HepG2 (cell line): ENCODE data around the gene SERTAD2. TPM values are rescaled to one million over a fixed set of nuclear protein-coding genes. Genes with fewer than 3 reads are reported as not detected.

Source experiments
- ATAC-seq: fragments of 200-7000 bp; cut with Tn5 transposase; 3 replicates; pipeline ENCODE4 v1.9.1; 2020; ENCODE audit warnings: mild to moderate bottlenecking, moderate library complexity
- BruUV-seq: library from RNA; stranded (reverse); fragments of 400-500 nt; replicated peaks from 2 replicates; lab custom pipeline; 2021; lab: Mats Ljungman, UMichigan
- CTCF ChIA-PET: fragments of 300-600 bp; formaldehyde crosslinking; extraction: SDS; loops from one replicate; lab custom pipeline; 2021; ENCODE audit warnings: low total read pairs, inconsistent platforms, low intra/inter-chr PET ratio; lab: Yijun Ruan, JAX
- POLR2A ChIA-PET: fragments of 350-600 bp; sonication (Branson Sonifier 250); formaldehyde crosslinking; loops from one replicate; lab custom pipeline; 2020; ENCODE audit warnings: antibody characterized with exemption, inconsistent platforms; lab: Yijun Ruan, JAX
- DNase-seq: peaks from one replicate; pipeline ENCODE4 v3.0.0-alpha.2; 2015; ENCODE audit warnings: low spot score
- FAIRE-seq: peaks from 3 replicates; lab custom pipeline; 2011; peaks lifted over from hg19 to GRCh38; lab: Jason Lieb, UNC
- H2AFZ ChIP-seq: one replicate; pipeline ENCODE4 v1.6.1; 2011; ENCODE audit warnings: low read length, inconsistent platforms
- H3K27ac ChIP-seq: fragments of 300-600 bp; 3 replicates; pipeline ENCODE4 v1.8.0; 2011; ENCODE audit warnings: mixed run types, mild to moderate bottlenecking, mixed read lengths, low read length, inconsistent platforms; ENCODE audit not compliant: insufficient read depth; ENCODE audit errors: extremely low read length
- H3K27me3 ChIP-seq, 2 experiments: fragments of 200-600 bp in 1 of 2; 2 replicates in 1 of 2; 3 replicates in 1 of 2; pipeline versions ENCODE4 v1.6.0 to v1.8.0; 2011; ENCODE audit warnings: low read length in 2 of 2, mild to moderate bottlenecking in 2 of 2, moderate library complexity in 2 of 2, inconsistent platforms in 1 of 2; ENCODE audit not compliant: insufficient read depth in 2 of 2, control insufficient read depth in 1 of 2
- H3K36me3 ChIP-seq, 2 experiments: fragments of 200-600 bp in 1 of 2; replicated peaks in 1 of 2; 2 replicates in 1 of 2; 3 replicates in 1 of 2; pipeline versions ENCODE4 v1.5.1 to v1.8.0; 2011; ENCODE audit warnings: low read length in 2 of 2, inconsistent platforms in 1 of 2; ENCODE audit not compliant: insufficient read depth in 2 of 2, control insufficient read depth in 1 of 2
- H3K4me1 ChIP-seq: 2 replicates; pipeline ENCODE4 v1.5.1; 2012; ENCODE audit warnings: low read length, inconsistent platforms; ENCODE audit not compliant: insufficient read depth
- H3K4me2 ChIP-seq: 2 replicates; pipeline ENCODE4 v1.6.0; 2011; ENCODE audit warnings: low read depth, low read length, inconsistent platforms
- H3K4me3 ChIP-seq, 3 experiments: fragments of 200-600 bp in 1 of 3; sonication (generic), shearing (Covaris generic) in 1 of 3; replicated peaks in 1 of 3; 2 replicates each; pipeline ENCODE4 v1.5.1; 2011 to 2016; ENCODE audit warnings: low read length in 3 of 3, inconsistent platforms in 2 of 3, low read depth in 2 of 3, mild to moderate bottlenecking in 2 of 3, control low read depth in 1 of 3, mixed read lengths in 1 of 3; ENCODE audit not compliant: insufficient read depth in 1 of 3
- H3K79me2 ChIP-seq: one replicate; pipeline ENCODE4 v1.6.1; 2011; ENCODE audit warnings: low read length, inconsistent platforms; ENCODE audit not compliant: insufficient read depth
- H3K9ac ChIP-seq: 2 replicates; pipeline ENCODE4 v1.6.0; 2011; ENCODE audit warnings: mild to moderate bottlenecking, low read depth, low read length, inconsistent platforms; ENCODE audit not compliant: insufficient read depth
- H3K9me3 ChIP-seq: 2 replicates; pipeline ENCODE4 v1.5.1; 2012; ENCODE audit warnings: mild to moderate bottlenecking, low read length
- H4K20me1 ChIP-seq: 2 replicates; pipeline ENCODE4 v1.6.0; 2011; ENCODE audit warnings: inconsistent platforms, mild to moderate bottlenecking, low read length, moderate library complexity; ENCODE audit not compliant: insufficient read depth
- ARID4A ChIP-seq: sonication (generic); formaldehyde crosslinking; IDR thresholded peaks from 2 replicates; pipeline ENCODE4 v1.5.0; 2020; ENCODE audit warnings: mild to moderate bottlenecking, missing genetic modification reagents, borderline replicate concordance
- CSRNP2 ChIP-seq: sonication (generic); formaldehyde crosslinking; conservative IDR thresholded peaks from 2 replicates; pipeline ENCODE4 v1.8.0; 2022; ENCODE audit warnings: low read depth, missing genetic modification reagents
- FOXO4 ChIP-seq: sonication (generic); formaldehyde crosslinking; conservative IDR thresholded peaks from 2 replicates; pipeline ENCODE4 v1.8.1; 2023; ENCODE audit warnings: missing genetic modification reagents
- FOXP4 ChIP-seq: sonication (generic); formaldehyde crosslinking; IDR thresholded peaks from 2 replicates; pipeline ENCODE4 v1.4.0; 2020; ENCODE audit warnings: missing genetic modification reagents
- HNRNPK ChIP-seq: fragments of 200-400 bp; formaldehyde crosslinking; IDR thresholded peaks from 2 replicates; pipeline ENCODE4 v1.6.1; 2018; ENCODE audit warnings: low read length, low read depth, moderate library complexity, mild to moderate bottlenecking; ENCODE audit not compliant: poor library complexity, severe bottlenecking
- ZC3H4 ChIP-seq: sonication (generic); formaldehyde crosslinking; IDR thresholded peaks from 2 replicates; pipeline ENCODE4 v1.4.0; 2020; ENCODE audit warnings: missing genetic modification reagents, borderline replicate concordance
- ZNF20 ChIP-seq: sonication (generic); formaldehyde crosslinking; IDR thresholded peaks from 2 replicates; pipeline ENCODE4 v1.4.0; 2020; ENCODE audit warnings: mild to moderate bottlenecking, moderate library complexity, missing genetic modification reagents
- ZUFSP ChIP-seq: sonication (generic); formaldehyde crosslinking; IDR thresholded peaks from 2 replicates; pipeline ENCODE4 v1.9.0; 2021; ENCODE audit warnings: missing genetic modification reagents, mild to moderate bottlenecking, borderline replicate concordance
- WGBS: methylation state at CpG from one replicate; pipeline ENCODE4 v1.1.6; 2017; ENCODE audit warnings: low lambda C conversion rate; 5-methylcytosine and 5-hydroxymethylcytosine counted together
- in situ Hi-C: cut with HindIII; loops from 2 replicates; pipeline ENCODE4 v1.10.0; 2017; ENCODE audit warnings: low pct_unique_long_range_greater_than_20kb; ENCODE audit not compliant: extremely low pct_ligation_motif_present
- intact Hi-C: fragments of 100-400 bp; cut with micrococcal nuclease; formaldehyde crosslinking; loops from one replicate; pipeline ENCODE4 v1.10.0; 2022; ENCODE audit not compliant: unreplicated experiment
- polyA plus RNA-seq, 8 experiments: library from polyadenylated mRNA; depleted of rRNA in 3 of 8; stranded (reverse) in 7 of 8; unstranded in 1 of 8; fragments of >200 nt; fragmentation: Illumina TruSeq in 4 of 8; extraction: Trizol in 4 of 8; gene quantifications; 2 replicates each; pipeline versions ENCODE4 v1.2.1 to v1.2.3, GENCODE V29; 2011 to 2016; ENCODE audit warnings: low read depth in 4 of 8, missing spikeins in 1 of 8, mixed read lengths in 1 of 8; ENCODE audit not compliant: insufficient read depth in 1 of 8
- total RNA-seq, 5 experiments: library from RNA; depleted of rRNA; stranded (reverse); fragments of >200 nt; fragmentation: Illumina TruSeq; extraction: Trizol; gene quantifications; 2 replicates each; pipeline ENCODE4 v1.2.3, GENCODE V29; 2016; ENCODE audit warnings: low read depth in 1 of 5

The SERTAD2 gene
- total and polyA plus RNA-seq, 2 of the 13 experiments (the other 11 are each of a cell fraction or from before 2014, with no cell fraction given) = 6.7 to 22.6 TPM

- no peak for TF ChIP-seq ZUFSP
- TF ChIP-seq CSRNP2 (CRISPR knock-in tag) = no peak
- TF ChIP-seq, all 625 proteins: peak for 0
Observed at GRCh38 chr2:64697297-64698176, 43.8 kb upstream of the SERTAD2 start (continued).

GRCh38 chr2:64696636-64697035 is 42.9 kb upstream of the SERTAD2 start:
- no peak overlapping the region for H3K4me3 ChIP-seq
- no peaks in the 10 kb centered on the region for H3K27me3 ChIP-seq
- ChIA-PET POLR2A (interaction anchor here (1.2 to 2.7 kb wide), 3 partner anchors 11 to 54 kb away, joined by 4 to 12 read pairs (median 5); partner anchors contain the start of gene SERTAD2), CTCF (no interaction called here)
- no peak for DNase-seq
- WGBS = 100% methylated on average over 1 of the region's 1 CpG
- H3K9ac ChIP-seq = no peak overlapping the region
- no peaks in the 10 kb centered on the region for H3K9me3 ChIP-seq
- H2AFZ ChIP-seq = no peak overlapping the region
- no peak overlapping the region for H3K4me2 ChIP-seq
- peaks cover 20% of the 10 kb centered on the region for H3K4me1 ChIP-seq
- no peaks in the 10 kb centered on the region for H3K79me2 ChIP-seq
- BruUV-seq = no TSS peak
- FAIRE-seq = no peak
- in situ Hi-C loops = no loop called here
- no peak for ATAC-seq
- intact Hi-C loops = no loop called here
- H3K27ac ChIP-seq = no peak overlapping the region
- H4K20me1 ChIP-seq = no peaks in the 10 kb centered on the region
- H3K36me3 ChIP-seq = no peaks in the 10 kb centered on the region
- no peak for TF ChIP-seq ARID4A
- no peak for TF ChIP-seq FOXP4 (CRISPR knock-in tag)
- no peak for TF ChIP-seq ZNF20 (CRISPR knock-in tag)
- no peak for TF ChIP-seq ZC3H4 (CRISPR knock-in tag)
- no peak for TF ChIP-seq HNRNPK
- TF ChIP-seq FOXO4 (CRISPR knock-in tag) = no peak
